Renal cortical epithelial cell (primary cell): ENCODE data around the gene OR4X2. TPM values are rescaled to one million over a fixed set of nuclear protein-coding genes. Genes with fewer than 3 reads are reported as not detected.
"Not testable (repeated sequence)": the region's sequence is repeated elsewhere in the genome, so short reads cannot be mapped to it uniquely, and the experiment has no call there.

Experiments used
- DNase-seq: peaks from one replicate; pipeline ENCODE4 v3.0.0-alpha.2; 2011; ENCODE audit warnings: low read depth
- total RNA-seq: library from RNA; depleted of rRNA; stranded (reverse); fragments of >200 nt; gene quantifications from 2 replicates; pipeline ENCODE4 v1.2.3, GENCODE V29; 2014

Gene OR4X2
- not detected in 2 replicates for total RNA-seq

GRCh38 chr11:48244804-48245203 lies at the start of gene OR4X2:
OR4X2 (plus strand) TSS chr11:48245104; CDS start chr11:48245104, 0 bp downstream.
- DNase-seq: no peak

DNA sequence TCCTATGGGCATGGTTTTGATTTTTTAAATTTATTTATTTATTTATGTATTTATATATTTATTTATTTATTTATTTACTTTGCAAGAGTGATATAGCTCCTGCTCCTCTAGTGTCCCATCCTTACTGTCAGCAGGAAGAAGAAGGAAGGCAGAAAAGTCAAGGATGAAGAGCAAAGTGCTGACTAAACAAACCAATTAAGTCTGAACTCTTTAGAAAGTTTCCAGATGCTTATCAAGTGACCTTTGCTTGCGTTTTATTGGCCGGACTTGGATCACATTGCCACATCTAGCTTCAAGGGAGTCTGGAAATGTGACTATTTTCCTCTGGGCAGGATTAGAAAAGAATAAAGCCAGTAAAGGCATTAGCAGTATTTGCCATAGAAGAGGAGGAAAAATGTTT lies 37.0 kb upstream of the OR4X2 start:
- DNase-seq: no peak

- DNase-seq: no peak
These were observed 34.9 kb upstream of the OR4X2 start for GRCh38 chr11:48210052-48210451.

DNA sequence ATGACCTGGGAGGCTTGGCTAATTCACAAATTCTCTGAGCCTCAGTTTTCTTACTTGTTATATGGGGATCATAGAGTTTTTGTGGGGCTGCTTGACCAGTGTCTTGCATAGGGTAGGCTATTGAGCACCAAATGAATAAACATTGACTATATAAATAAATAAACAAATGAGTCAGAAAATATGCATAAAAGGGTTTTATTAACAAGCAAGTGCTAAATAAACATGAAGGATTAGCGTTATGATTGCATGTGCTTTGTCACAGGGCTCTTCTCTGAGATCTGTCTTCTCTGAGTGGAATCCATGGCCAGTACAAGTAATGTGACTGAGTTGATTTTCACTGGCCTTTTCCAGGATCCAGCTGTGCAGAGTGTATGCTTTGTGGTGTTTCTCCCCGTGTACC lies 28.4 kb upstream of the OR4X2 start, which contains the start of gene OR4B1:
Gene OR4B1 (plus strand): TSS at position 301 of the 400 bp plus-strand sequence. CDS start 0 bp downstream, at position 301.
- DNase-seq: no peak

GRCh38 chr11:48228761-48229160 lies 16.1 kb upstream of the OR4X2 start:
- no peak for DNase-seq

DNA sequence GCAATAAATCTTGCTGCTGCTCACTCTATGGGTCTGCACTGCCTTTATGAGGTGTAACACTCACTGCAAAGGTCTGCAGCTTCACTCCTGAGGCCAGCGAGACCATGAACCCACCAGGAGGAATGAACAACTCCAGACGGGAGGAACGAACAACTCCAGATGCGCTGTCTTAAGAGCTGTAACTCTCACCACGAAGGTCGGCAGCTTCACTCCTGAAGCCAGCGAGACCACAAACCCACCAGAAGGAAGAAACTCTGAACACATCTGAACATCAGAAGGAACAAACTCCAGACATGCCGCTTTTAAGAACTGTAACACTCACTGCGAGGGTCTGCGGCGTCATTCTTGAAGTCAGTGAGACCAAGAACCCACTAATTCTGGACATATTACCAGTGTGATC lies 14.8 kb upstream of the OR4X2 start:
- DNase-seq: not testable (repeated sequence)

GRCh38 chr11:48237727-48238126 lies 7.2 kb upstream of the OR4X2 start:
- DNase-seq: no peak

- no peak for DNase-seq
These were observed 2.4 kb upstream of the OR4X2 start for GRCh38 chr11:48242501-48242900.

DNA sequence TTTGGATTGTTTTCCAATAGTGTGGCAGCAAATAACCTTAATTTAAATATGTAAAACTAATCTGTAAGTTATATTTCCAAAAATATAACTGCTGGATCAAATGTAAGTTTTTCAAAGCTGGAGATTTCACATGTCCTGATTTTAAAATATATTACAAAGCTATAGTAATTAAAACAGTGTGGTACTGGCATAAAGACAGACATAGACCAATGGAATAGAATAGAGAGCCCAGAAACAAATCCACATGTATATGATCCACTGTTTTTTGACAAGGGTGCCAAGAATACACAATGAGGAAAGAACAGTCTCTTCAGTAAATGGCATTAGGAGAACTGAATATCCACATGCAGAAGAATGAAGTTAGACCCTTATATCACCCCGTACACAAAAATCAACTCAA lies 4.0 kb downstream of the OR4X2 start:
- DNase-seq: no peak

DNA sequence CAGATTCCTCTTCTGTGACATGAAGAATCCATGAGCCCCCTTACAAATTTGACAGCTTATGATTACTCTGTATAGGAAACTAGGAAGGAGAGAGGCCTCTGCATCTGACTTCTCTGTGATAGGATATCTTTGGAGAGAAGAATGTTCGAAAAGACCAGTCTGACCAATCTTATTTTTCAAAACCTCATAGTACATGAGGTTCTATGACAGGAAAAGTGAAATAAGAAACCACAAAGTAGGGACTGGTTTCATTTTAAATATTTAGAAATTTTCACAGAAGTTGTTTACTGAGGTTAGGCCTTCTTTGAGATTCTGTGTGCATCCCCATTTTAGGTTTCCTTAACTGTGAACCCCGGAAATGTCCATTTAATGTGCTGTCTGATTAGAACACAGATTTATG lies 16.7 kb downstream of the OR4X2 start:
- no peak for DNase-seq

DNA sequence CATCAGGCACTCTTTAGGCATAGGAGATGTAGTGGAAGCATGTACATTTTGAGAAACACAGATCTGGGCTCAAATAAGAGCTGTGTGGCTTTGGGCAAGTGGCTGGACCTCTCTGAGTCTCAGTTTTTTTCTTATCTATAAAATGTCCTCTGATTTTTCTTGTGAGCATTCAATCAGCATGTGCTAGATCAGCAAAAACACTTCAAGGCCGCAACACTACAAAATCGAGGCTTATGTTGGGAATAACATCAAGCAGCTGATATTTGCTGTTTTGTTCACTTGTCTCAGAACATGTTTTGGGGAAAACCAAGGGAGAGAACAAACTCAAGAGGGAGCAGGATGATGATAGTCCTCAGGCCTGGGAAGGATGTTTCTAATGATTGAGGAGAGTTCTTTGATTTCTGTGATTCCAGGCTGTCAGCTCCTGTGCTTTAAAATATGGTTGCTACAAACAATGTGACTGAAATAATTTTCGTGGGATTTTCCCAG lies 18.6 kb downstream of the OR4X2 start, which contains the start of gene OR4X1:
Gene OR4X1 (plus strand): TSS at position 439 of the 489 bp plus-strand sequence. CDS start 0 bp downstream, at position 439.
- DNase-seq: no peak

- DNase-seq: no peak
These were observed 25.7 kb downstream of the OR4X2 start for GRCh38 chr11:48270621-48271020.

- DNase-seq: no peak
These were observed 27.7 kb downstream of the OR4X2 start for GRCh38 chr11:48272606-48273005.

Other genes with a start within 250 kb of the OR4X2 start
- not detected in 2 replicates for gene OR4B1, start 28.3 kb upstream of the OR4X2 start, total RNA-seq
- not detected in 2 replicates for gene OR4X1, start 18.8 kb downstream of the OR4X2 start, total RNA-seq
- gene OR4S1, start 61.1 kb downstream of the OR4X2 start, total RNA-seq: not detected in 2 replicates
- gene OR4C3, start 79.8 kb downstream of the OR4X2 start, total RNA-seq: not detected in 2 replicates
- gene OR4C5, start 121.4 kb downstream of the OR4X2 start, total RNA-seq: not detected in 2 replicates
- not detected in 2 replicates for gene OR4A47, start 243.7 kb downstream of the OR4X2 start, total RNA-seq